ENCODE results near the gene CCDC78.
"Not testable (repeated sequence)": the region's sequence is repeated elsewhere in the genome, so short reads cannot be mapped to it uniquely, and the experiment has no call there.

CCDC78 gene

DNA sequence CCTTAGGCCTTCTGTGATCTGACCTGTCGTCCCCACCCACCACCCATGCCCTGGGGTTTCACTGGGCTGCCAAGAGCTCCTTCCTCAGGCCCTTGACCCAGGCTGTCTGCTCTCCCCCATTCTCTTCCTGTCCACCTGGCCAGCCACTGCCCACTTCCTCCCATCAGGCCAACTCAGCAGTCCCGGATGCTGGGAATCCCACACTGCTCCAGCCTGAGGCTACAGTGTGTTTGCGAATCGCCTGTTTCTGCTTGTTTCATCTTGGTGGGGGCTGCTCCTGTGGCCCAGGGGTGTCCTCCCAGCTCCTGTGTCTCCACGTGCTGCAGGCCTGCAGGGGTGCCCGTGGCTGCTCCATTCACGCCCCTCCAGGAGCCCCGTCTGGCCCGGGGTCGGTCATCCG, 12.2 kb downstream of the CCDC78 start:
- DNase-seq = no peak

DNA sequence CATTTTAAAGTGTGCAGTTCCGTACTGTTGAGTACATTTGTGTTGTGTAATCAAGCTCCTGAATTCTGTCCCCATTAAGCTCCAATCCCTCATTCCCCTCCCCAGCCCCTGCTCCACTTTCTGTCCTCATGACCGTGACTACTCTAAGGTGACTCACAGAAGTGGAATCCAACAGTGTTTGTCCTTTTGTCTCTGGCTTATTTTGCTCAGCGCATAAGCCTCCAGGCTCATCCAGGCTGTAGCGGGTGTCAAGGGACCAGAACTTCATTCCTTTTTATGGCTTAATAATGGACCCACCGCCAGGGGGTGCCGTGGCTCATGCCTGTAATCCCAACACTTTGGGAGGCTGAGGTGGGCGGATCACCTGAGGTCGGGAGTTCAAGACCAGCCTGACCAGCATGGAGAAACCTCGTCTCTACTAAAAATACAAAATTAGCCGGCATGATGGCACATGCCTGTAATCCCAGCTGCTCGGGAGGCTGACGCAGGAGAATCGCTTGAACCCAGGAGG, 13.4 kb downstream of the CCDC78 start:
- DNase-seq = not testable (repeated sequence)

DNA sequence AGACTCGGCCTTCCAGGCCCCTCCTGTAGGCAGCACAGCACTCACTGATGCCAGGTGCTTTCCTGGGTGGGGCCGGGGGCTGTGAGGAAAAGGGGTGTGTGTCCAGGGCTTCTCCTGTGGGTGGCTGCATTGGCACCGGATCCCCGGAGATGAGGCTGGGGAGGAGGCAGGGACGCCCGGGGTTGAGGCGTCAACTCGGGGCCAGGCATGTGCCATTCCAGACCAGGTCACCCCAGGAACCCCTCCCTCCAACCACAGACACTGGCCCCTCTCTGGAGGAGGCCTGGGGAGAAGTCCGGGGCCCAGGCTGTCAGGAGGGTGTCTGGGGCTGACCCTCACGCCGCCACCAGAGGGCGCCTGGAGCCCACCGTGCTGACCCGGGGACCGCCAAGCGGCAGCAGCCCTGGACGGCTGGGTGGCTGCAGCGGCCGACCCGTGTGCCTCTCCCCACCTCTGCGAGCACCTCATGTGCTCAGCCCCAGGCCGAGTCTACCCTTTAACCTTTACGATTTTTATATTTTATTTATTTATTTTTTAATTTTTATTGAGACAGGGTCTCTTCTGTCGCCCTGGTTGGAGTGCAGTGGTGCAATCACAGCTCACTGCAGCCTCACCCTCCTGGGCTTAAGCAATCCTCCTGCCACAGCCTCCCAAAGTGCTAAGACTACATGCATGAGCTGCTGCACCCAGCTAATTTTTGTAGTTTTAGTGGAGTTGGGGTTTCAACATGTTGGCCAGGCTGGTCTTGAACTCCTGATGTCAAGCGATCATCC, 14.5 kb downstream of the CCDC78 start:
- DNase-seq = peak in 51 of 58 donors; percentile 18 to 80 (median 59)

DNA sequence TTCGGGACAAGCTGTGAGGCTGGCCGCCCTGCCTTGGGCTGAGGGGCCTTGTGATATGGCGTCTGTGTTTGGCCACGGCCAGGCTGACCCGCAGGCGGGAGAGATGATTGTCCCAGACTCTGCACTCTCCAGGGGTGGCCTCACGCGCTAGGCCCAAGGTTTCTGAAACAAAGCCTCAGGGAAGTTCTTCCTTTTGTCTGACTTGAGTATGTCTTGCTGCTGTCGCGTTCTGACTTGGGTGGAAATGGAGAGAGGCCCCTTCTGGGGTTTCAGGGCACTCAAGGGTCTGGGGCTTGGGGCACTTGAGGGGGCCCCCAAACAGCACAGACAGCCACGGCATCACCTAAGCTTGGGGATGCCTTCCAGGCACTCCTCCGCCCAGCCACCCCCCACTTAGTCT, 15.2 kb downstream of the CCDC78 start:
- DNase-seq = no peak

DNA sequence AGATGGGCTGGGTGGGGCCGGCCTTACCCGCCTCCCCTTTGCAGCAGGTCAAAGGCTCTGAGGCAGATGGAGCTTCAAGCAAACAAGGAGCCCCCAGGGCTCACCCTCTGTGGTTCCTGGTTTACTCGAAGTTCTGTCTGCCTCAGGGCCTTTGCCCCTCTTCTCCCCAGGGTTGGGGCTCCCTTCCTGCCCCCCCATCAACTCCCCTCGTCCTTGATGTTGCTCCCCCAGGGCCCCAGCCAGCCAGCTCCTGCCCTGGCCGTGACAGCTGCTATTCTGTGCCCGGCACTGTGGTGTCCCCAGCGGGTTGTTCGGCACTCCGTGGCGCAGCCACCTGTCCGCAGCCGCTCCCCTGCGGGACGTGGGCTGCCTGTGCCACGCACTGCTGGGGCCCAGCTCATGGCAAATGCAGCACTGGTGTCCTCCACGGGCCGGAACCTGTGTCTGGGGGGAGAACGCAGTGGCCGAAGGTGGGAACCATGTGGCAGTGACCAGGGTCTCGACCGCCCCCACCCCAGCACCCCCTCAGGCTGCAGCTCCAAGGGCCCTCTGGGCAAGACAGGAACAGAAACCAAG, 15.7 kb downstream of the CCDC78 start:
- DNase-seq = no peak

DNA sequence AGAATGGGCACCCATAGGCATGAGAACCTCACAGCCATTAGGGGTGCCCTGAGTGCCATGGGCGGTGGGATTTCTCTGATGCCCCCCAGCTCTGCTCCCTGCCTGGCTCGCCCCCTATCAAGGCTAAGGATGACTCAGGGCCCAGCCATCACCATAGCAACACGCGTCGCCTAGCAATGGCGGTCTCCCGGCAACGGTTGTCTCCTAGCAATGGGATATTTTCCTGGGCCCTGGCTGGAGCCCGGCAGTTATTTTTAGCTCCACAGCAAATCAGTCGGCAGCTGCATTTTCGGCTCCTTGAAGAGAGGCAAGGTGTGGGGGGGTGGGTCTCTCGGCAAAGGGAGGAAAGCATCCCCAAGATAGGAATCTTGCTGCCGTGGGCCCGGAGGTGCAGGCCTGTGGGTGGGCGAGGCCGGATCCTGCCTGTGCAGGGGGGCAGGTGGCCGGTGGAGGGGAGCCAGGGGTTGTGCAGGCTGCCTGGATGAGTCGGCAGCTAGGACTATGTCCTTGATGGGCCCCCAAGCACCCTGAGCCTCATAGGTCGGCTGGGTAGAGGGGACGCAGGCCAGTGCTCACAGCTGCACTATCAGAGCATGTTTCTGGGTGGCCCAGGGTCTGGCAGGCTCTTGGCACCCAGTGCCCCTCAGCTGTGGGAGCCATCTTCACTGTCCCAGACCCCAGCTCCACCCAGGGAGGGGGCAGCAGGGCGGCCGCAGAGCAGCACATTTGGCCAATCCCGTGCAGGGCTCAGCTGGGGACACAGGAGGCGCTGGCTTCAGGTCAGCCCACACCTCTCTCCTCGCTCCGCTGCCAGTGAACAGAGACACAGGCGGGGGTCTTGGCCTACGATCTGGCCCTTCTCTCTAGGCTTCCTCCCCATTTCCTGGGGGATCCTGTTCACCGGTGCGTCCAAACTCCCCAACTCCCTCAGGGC, 16.4 kb downstream of the CCDC78 start:
- peak in 57 of 58 donors; percentile 28 to 95 (median 83) for DNase-seq

DNA sequence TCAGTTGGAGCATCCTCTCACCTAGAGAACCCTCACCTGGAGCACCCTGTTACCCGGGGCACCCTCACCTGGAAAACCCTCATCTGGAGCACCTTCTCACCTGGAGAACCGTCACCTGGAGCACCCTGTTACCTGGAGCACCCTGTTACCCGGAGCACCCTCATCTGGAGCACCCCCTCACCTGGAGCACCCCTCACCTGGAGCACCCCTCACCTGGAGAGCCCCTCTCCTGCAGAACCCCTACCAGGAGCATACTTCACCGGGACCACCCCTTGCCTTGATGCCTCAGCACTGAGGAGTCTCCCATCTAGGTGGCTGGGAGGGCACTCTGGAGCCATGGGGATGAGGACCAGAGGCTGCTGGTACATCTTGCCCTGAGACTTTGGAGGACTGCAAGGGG, 17.3 kb downstream of the CCDC78 start:
- DNase-seq = no peak

DNA sequence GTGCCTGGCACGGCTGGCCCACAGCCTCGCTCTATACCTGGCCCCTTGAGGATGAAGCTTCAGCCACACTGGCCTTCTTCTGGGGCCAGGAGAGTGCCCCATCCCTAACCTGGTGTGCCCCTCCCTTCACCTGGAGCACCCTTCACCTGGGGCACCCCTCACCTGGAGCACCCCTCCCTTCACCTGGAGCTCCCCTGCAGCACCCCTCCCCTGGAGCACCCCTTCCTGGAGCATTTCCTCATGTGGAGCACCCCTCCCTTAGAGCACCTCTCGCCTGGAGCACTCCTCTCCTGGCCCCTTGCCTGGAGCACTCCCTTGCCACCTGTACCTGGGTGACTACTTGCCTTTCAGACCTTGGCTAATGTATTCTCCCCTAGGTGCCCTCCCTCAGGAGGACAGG, 18.2 kb downstream of the CCDC78 start:
- no peak for DNase-seq

DNA sequence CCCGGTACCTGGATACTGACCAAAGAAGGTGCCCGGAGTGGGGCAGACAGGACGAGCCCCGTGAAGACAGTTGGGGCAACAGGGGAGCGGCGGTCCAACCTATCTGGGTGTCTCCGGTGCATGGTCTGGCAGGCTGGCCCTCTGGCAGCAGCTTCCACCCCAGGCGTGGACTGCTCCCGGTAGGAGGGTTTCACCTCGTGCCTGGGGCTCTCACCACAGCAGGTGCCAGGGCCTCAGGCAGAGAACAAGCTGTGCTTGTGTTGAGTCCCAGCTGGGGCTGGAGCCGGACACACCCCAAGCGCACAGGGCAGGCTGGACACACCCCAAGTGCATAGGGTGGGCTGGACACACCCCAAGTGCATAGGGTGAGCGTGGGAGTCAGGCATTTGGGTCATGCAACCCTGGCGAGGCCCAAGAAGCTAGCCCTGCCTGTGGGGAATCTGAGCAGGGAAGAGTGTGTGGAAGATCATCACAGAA, 19.1 kb downstream of the CCDC78 start:
- DNase-seq = no peak

DNA sequence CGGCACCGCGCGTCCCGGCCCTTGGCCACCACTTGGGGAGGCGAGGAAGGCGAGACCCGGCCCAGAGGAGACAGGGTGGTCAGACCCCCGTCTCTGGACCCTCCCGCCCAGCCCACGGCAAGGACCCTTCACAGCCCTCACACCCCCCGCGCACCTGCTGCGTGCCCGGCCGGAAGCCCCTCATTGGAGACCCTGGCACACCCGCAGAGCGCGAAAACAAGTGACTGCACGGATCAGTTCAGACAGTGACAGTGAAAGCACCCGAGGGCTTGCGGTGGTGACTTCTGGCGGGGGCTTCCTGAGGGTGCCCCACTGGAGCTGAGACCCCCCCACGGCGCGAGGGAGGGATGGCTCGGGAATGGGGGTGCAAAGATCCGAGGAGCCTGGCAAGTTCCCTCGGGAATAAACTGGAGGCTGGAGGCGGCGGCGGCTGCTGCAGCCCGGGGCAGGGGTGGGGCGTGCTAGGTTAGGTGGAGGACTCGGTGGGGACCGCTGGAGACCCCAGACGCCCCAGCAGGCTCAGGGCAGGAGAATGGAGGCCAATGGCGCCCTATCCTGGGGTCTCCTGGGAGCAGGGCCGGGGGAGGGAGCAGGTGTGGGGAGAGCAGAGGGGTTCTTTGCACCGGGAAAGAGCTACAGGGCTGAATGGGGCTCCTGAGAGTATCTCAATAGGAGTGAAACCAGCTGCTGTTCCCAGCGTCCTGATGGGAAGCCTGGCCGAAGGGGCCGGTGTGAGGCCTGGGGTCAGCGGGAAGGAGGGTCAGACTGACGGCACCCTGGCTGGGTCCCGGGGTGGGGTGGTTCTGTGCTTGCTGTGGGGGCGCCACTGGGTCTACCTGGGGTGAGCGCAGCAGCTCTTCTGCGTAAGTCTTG, 19.8 kb downstream of the CCDC78 start:
- DNase-seq = no peak

DNA sequence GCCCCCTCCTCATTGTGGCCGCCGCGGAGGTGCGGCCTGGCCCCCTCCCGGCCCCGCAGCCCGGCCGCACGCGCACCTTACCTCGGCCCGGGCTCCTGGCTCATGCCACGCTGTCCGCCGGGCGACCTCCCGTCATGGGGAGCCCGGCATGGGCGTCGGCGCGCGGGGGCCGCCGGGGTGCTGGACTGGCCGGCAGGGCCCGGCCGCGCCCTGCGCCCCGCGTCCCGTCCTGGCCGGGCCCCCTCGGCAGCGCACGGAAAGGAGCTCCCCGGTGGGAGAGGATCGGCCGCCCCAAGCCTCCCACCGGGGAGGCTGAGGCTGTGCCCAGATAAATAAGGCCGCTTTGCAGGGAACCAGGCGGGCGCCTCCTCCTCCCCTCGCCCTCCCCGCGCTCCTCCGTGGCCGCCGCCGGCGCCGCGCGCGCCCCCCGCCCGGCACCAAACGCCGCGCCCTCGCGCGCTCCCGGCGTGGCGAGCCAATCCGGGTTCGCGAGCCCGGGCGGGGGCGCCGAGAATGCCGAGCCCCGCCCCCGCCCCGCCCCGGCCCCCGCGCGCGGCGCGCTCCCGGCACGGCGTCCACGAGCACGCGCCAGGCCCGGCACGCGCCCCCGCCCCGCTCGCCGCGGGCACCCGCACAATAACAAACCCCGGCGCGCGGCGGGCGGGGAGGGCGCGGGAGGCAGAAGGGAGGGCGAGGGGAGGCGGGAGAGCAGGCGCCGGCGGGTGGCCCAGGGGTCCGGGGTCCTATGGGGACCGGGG, 20.6 kb downstream of the CCDC78 start, which contains the start of gene FBXL16:
TSS of gene FBXL16 (minus strand) at position 371 of the 758 bp plus-strand sequence. CDS start 8,396 bp downstream, outside the sequence.
- peak in 46 of 58 donors; percentile 20 to 85 (median 57) for DNase-seq

DNA sequence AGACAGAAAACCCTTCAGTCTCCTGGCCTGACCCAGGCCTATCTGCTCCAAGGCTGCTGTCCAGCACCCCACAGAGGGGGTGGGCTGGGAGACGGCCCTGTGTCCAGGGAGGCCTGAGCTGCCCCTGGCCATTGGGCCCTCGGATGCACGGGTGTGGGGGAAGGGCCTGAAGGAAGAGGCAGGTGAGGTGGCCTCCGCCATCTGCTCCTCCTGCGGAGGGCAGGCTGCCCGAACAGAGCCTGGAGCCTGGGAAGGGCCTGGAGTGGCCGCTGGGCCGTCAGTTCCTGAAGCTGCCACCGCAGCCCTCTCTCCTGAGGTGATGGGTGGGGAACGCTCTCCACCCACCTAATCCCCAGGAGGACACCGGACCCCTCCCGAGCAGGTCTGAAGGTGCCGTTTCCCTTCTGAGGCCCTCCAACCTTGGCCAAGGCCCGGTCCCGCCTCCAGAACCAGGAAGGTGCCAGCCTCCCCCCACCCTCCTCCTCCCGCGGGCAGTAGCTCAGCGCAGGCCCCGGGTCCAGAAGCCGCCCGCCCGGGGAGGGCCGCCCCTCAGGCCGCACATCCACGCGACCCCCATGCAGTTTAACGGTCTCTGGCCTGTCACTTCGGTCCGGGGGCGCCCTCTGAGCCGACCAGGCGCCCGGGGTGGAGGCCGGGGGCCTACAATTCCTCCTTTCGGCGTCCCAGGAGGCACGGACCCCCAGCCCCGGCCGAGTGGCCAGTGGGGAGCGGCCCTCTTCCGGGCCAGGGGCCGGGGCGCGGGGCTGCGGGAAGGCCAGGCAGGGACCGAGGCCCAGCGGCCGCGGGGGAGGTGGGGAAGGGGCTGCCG, 21.5 kb downstream of the CCDC78 start:
- DNase-seq = no peak

DNA sequence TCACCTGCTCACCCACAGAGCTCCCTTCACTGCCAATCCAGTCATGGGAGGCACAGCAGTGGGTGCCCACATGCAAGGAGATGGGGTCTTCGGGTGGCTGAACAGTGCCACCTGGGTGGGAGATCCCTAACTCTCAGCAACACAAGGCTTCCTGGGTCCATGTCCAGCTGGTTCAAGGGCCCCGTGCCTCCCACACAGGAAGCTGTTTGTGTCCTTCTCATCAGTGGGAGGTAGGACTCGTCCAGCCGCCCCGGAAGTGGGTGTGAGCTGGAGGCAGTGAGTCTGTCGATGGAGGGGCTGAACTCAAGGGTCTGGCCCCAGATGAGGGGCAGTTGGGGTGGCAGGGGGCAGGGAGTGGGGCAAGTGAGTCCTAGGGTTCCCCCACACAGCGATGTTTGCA, 22.2 kb downstream of the CCDC78 start:
- DNase-seq = no peak

DNA sequence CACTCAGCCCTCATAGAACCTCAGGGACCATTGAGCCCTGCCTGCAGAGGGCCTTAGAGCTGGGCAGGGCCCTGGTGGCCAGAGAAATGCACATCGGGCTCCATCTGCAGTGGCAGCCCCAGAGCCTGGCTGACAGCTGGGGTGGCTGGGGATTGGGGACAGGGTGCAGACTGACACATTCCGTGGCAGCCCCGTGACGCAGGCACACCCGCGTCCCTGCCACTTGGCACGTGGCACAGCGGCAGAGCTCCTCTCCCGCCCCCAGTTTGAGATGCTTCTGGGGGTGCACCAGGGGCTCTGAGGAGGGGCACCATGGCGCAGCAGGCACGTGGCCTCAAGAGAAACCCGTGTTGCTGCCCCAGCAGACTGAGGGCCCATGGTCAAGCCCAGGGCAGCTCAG, 22.8 kb downstream of the CCDC78 start:
- peak in 10 of 58 donors; percentile 18 to 68 (median 36) for DNase-seq

DNA sequence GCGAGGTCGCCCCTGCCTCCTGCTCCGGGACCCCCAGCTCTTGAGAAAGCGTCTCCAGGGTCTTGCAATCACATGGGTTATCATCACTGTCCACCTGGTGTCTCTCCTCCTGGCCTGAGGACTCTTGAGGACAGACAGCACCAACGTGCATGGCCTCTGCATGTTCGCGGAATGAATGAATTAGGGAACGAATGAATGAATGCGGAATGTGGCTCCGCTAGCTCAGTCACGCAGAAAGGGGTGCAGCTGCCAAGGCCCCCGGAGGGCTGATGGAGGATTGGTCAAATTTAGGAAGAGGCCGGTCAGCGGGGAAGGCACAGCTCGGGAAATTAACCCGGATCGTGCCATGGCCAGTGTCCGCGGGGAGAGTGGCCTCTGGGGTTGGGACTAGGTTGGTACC, 23.9 kb downstream of the CCDC78 start:
- DNase-seq = no peak

DNA sequence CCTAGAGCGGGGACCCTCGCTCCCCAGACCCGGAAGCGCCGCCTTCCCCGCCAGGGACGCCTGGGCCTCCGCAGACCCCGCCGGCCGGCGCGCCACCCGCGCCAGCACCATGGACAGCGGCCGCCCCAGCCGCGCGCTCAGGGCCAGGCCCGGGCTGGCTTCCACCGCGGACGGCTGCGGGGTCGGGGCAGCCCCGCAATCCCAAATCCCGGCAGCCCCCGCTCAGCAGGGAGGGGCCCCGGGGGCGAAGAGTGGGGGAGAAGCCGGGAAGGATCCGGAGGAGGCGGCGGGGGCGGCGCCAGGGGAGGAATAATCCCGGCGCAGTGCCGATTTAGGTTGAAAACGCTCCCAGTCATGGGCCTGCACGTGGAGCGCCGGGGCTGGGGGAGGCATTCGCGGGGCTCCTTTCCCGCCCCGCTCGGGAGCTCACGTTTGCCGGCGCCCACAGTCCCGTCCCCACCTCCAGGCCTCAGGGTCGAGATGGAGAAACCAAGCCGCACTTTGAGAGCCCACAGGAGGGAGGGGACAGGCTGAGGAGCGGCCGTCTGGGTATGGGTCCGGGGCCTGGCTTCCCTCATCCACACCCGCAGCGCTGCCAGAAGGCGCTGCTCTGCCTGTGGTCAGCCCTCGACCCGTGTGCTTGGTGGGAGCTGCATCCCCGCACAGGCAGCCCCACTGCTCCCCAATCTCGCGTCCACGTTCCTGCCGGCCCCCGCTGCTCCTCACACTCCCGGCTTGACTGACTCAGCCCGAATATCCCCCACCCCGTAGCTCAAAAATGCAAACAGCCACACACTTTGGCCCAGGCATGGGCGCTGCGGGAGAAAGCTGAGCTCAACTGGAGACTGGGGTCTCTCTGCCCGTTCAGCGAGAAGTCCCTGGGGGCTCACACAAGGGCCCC, 25.3 kb downstream of the CCDC78 start:
- peak in 3 of 58 donors; percentile 23 to 29 (median 25) for DNase-seq

DNA sequence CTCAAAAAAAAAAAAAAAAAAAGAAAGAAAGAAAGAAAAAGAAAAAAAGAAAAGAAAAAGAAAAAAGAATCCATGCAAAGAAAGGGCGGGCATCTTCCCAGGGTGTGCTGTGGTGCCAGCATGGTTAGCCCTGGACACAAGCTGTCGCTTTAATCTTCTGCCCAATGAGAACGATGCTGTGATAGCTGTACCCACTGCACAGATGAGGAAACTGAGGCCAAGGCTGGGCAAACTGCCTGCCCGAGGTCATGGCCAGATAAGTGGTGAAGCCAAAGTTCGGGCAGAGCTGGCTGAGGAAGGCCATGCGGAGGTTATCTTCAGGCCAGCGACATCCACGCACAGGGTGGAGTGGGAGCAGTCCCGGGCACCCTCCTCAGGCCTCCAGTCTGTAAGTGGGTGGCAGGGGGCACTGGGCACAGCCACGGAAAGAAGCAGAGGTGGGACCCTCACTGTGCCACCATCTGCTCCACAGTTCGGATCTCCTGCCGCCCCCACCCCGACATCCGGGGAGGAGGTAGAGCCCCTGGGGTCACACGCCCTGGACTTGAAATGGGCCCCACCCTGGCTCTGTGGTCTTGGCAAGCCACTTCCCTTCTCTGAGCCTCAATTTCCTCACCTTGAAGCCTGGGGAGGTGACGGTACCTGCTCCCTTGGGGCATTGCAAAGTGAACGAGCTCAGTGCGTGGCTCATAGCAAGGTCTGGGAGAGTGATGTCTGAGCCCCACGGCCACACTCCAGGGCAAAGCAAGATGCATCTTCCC, 27.2 kb downstream of the CCDC78 start:
- no peak for DNase-seq
